BLaER1 treated with 17β-estradiol and CSF1 and Interleukin-3, amounts not matched to agents 10 nM and 100 nM (cell line): Measurements from ENCODE around the gene JMJD1C.
A peak's percentile ranks its signal among the peaks of the same experiment; 100 is the strongest.

Experiments
- H3K27ac ChIP-seq, 11 experiments: shearing (Covaris generic); formaldehyde crosslinking; 2 replicates each; pipeline ENCODE4 v1.8.1; 2022
- H3K27me3 ChIP-seq, 11 experiments: shearing (Covaris generic); formaldehyde crosslinking; 2 replicates each; pipeline ENCODE4 v1.8.1; 2022
- H3K36me3 ChIP-seq, 11 experiments: shearing (Covaris generic); formaldehyde crosslinking; 2 replicates each; pipeline ENCODE4 v1.8.1; 2022
- H3K4me1 ChIP-seq, 10 experiments: shearing (Covaris generic); formaldehyde crosslinking; 2 replicates each; pipeline ENCODE4 v1.8.1; 2022
- H3K4me2 ChIP-seq, 11 experiments: shearing (Covaris generic); formaldehyde crosslinking; 2 replicates each; pipeline ENCODE4 v1.8.1; 2022
- H3K4me3 ChIP-seq, 10 experiments: shearing (Covaris generic); formaldehyde crosslinking; 2 replicates each; pipeline ENCODE4 v1.8.1; 2022
- H3K9ac ChIP-seq, 11 experiments: shearing (Covaris generic); formaldehyde crosslinking; 2 replicates each; pipeline ENCODE4 v1.8.1; 2022
- H3K9me3 ChIP-seq, 11 experiments: shearing (Covaris generic); formaldehyde crosslinking; replicated peaks in 1 of 11; 2 replicates each; pipeline ENCODE4 v1.8.1; 2022
- H4K20me1 ChIP-seq, 11 experiments: shearing (Covaris generic); formaldehyde crosslinking; 2 replicates each; pipeline ENCODE4 v1.8.1; 2022
- Cebpa-rat ChIP-seq, 11 experiments: shearing (Covaris generic); IDR thresholded peaks; 2 replicates each; pipeline ENCODE4 v1.8.1; 2022

The JMJD1C gene

GRCh38 chr10:63221950-63222349 is 243.8 kb downstream of the JMJD1C start:
- H3K9ac ChIP-seq = 0 out of 22 replicates have a peak overlapping the region, but pooled peaks of 1 of the 11 experiments have one; percentile 26
- no peaks in the 10 kb centered on the region for H3K27me3 ChIP-seq
- no peak overlapping the region for H3K27ac ChIP-seq
- H3K4me2 ChIP-seq = peak overlapping the region in 2 of 11 experiments; percentile 12 to 22; a peak in 1 of 22 replicates
- no peak overlapping the region for H3K4me3 ChIP-seq
- H4K20me1 ChIP-seq = peaks cover 63 to 100% (median 88%) of the 10 kb centered on the region in 11 experiments; a peak in 21 of 22 replicates
- peaks cover 0 to 41% (median 18%) of the 10 kb centered on the region in 11 experiments; a peak in 16 of 22 replicates for H3K36me3 ChIP-seq
- peaks cover 9 to 65% (median 27%) of the 10 kb centered on the region in 10 experiments; a peak in 17 of 20 replicates for H3K4me1 ChIP-seq
- TF ChIP-seq Cebpa-rat (IDR thresholded peaks at IDR 0.05) = no peak
- H3K9me3 ChIP-seq = no peaks in the 10 kb centered on the region

- Histone ChIP-seq H3K9ac (no peak overlapping the region), H4K20me1 (peaks cover 48 to 97% (median 78%) of the 10 kb centered on the region in 11 experiments; a peak in 21 of 22 replicates), H3K9me3 (no peaks in the 10 kb centered on the region), H3K27ac (0 out of 22 replicates have a peak overlapping the region, but pooled peaks of 1 of the 11 experiments have one; percentile 3), H3K4me2 (peak overlapping the region in 5 of 11 experiments; percentile 17 to 62 (median 41); a peak in 8 of 22 replicates), H3K36me3 (peaks cover 13 to 48% (median 30%) of the 10 kb centered on the region in 11 experiments), H3K27me3 (no peaks in the 10 kb centered on the region), H3K4me1 (peaks cover 7 to 58% (median 27%) of the 10 kb centered on the region in 10 experiments; a peak in 17 of 20 replicates), H3K4me3 (no peak overlapping the region)
- TF ChIP-seq Cebpa-rat (IDR thresholded peaks at IDR 0.05) = no peak
These were observed 246.0 kb downstream of the JMJD1C start for GRCh38 chr10:63219749-63220148.

- Histone ChIP-seq H3K4me2 (peak overlapping the region in 4 of 11 experiments; percentile 2 to 72 (median 40); a peak in 6 of 22 replicates), H3K27me3 (no peaks in the 10 kb centered on the region), H4K20me1 (peaks cover 42 to 96% (median 70%) of the 10 kb centered on the region in 11 experiments; a peak in 21 of 22 replicates), H3K9me3 (peaks cover 0 to 4% (median 3%) of the 10 kb centered on the region in 11 experiments; a peak in 10 of 22 replicates), H3K27ac (peak overlapping the region in 1 of 11 experiments; percentile 25; a peak in 1 of 22 replicates), H3K4me3 (no peak overlapping the region), H3K36me3 (peaks cover 35 to 61% (median 50%) of the 10 kb centered on the region in 11 experiments), H3K4me1 (peaks cover 7 to 70% (median 32%) of the 10 kb centered on the region in 10 experiments; a peak in 17 of 20 replicates), H3K9ac (no peak overlapping the region; a peak in 1 of 22 replicates)
- no peak for TF ChIP-seq Cebpa-rat (IDR thresholded peaks at IDR 0.05)
These were observed 248.6 kb downstream of the JMJD1C start for GRCh38 chr10:63217120-63217605.

- Histone ChIP-seq H3K9me3 (peaks cover 0 to 10% (median 6%) of the 10 kb centered on the region in 11 experiments; a peak in 10 of 22 replicates), H3K9ac (no peak overlapping the region; a peak in 2 of 22 replicates), H3K36me3 (peaks cover 58 to 82% (median 69%) of the 10 kb centered on the region in 11 experiments), H3K27me3 (no peaks in the 10 kb centered on the region), H4K20me1 (peaks cover 35 to 96% (median 69%) of the 10 kb centered on the region in 11 experiments; a peak in 21 of 22 replicates), H3K4me2 (peak overlapping the region in 3 of 11 experiments; percentile 17 to 44 (median 42); a peak in 4 of 22 replicates), H3K27ac (no peak overlapping the region), H3K4me1 (peaks cover 0 to 54% (median 18%) of the 10 kb centered on the region in 10 experiments; a peak in 15 of 20 replicates), H3K4me3 (no peak overlapping the region)
- no peak for TF ChIP-seq Cebpa-rat (IDR thresholded peaks at IDR 0.05)
These were observed 251.2 kb downstream of the JMJD1C start for GRCh38 chr10:63214571-63214970.

DNA sequence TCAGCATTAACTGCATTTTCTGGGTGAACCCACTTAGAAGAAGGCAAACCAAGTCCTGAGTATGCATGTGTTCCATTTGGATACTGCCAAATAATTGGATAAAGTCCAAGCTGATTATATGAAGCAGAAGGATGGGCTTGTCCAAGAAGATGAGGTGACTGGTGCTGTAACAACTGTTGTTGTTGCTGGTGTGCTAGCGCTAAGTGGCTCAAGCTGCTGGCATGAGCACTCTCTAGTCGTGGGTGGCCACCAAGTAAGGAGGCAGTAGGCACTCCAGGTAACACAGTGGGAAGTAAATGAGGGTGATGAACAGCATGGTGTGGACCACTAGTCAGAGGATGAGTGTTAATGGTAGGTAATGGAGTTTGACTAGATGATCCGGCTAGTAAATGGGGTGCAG is 252.3 kb downstream of the JMJD1C start:
- H3K4me2 ChIP-seq = peak overlapping the region in 2 of 11 experiments; percentile 42 to 44; a peak in 3 of 22 replicates
- TF ChIP-seq Cebpa-rat (IDR thresholded peaks at IDR 0.05) = no peak
- H3K4me3 ChIP-seq = no peak overlapping the region
- no peak overlapping the region for H3K9ac ChIP-seq
- no peak overlapping the region for H3K27ac ChIP-seq
- H3K9me3 ChIP-seq = peaks cover 0 to 10% (median 6%) of the 10 kb centered on the region in 11 experiments; a peak in 10 of 22 replicates
- H3K4me1 ChIP-seq = peaks cover 0 to 50% (median 14%) of the 10 kb centered on the region in 10 experiments; a peak in 15 of 20 replicates
- peaks cover 65 to 85% (median 78%) of the 10 kb centered on the region in 11 experiments for H3K36me3 ChIP-seq
- H3K27me3 ChIP-seq = no peaks in the 10 kb centered on the region
- peaks cover 27 to 96% (median 67%) of the 10 kb centered on the region in 11 experiments; a peak in 21 of 22 replicates for H4K20me1 ChIP-seq

- H3K27ac ChIP-seq = no peak overlapping the region
- H3K9me3 ChIP-seq = peaks cover 0 to 10% (median 6%) of the 10 kb centered on the region in 11 experiments; a peak in 10 of 22 replicates
- peaks cover 79 to 100% (median 93%) of the 10 kb centered on the region in 11 experiments for H3K36me3 ChIP-seq
- H3K4me3 ChIP-seq = no peak overlapping the region
- peaks cover 13 to 60% (median 34%) of the 10 kb centered on the region in 10 experiments; a peak in 19 of 20 replicates for H3K4me1 ChIP-seq
- no peak for TF ChIP-seq Cebpa-rat (IDR thresholded peaks at IDR 0.05)
- H3K27me3 ChIP-seq = no peaks in the 10 kb centered on the region
- no peak overlapping the region for H3K9ac ChIP-seq
- H3K4me2 ChIP-seq = peak overlapping the region in 1 of 11 experiments; percentile 6; a peak in 1 of 22 replicates
- peaks cover 19 to 99% (median 76%) of the 10 kb centered on the region in 11 experiments; a peak in 20 of 22 replicates for H4K20me1 ChIP-seq
These were observed 255.1 kb downstream of the JMJD1C start for GRCh38 chr10:63210611-63211196.

DNA sequence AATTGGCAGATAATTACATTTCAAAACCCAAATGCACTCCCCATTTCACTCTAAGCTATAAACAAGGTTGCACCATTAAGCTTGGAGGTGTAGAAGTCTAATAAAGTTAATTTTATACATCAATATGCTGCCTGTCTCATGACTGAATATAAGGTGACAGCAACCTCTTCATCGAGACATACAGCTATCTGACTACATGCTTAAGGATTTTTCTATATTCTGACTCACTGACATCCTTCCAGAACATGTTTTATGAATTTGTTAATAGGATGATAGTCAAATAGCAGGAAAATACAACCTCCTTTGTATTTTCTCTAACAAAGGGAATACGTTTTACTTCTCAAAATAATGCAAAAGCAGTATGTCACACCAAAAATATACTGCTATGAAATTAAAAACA is 256.1 kb downstream of the JMJD1C start:
- Histone ChIP-seq H3K27ac (no peak overlapping the region), H4K20me1 (peaks cover 20 to 100% (median 79%) of the 10 kb centered on the region in 11 experiments; a peak in 20 of 22 replicates), H3K4me1 (peaks cover 13 to 67% (median 39%) of the 10 kb centered on the region in 10 experiments; a peak in 19 of 20 replicates), H3K27me3 (no peaks in the 10 kb centered on the region), H3K9ac (no peak overlapping the region), H3K4me3 (no peak overlapping the region), H3K4me2 (no peak overlapping the region), H3K36me3 (peaks cover 77 to 100% (median 93%) of the 10 kb centered on the region in 11 experiments), H3K9me3 (peaks cover 0 to 10% (median 6%) of the 10 kb centered on the region in 11 experiments; a peak in 10 of 22 replicates)
- TF ChIP-seq Cebpa-rat (IDR thresholded peaks at IDR 0.05) = no peak

DNA sequence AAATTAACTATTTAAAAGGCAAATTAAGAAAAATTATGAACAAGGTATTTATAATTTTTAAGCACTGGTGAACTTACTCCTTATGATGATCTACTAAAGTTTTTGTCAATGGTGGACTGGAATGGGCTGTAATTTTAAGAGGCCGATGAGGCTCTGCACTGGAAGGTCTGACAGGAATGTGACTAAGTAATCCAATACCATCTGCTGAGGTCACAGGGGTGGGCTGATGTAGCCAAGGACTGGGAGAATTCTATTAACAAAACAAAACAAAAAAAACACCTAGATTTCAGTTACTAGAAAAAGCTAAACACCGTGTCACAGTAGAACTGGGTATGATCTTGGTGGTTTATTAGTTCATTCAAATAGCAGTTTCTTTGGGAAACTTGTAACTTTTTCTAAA is 256.8 kb downstream of the JMJD1C start:
- Histone ChIP-seq H3K9ac (no peak overlapping the region), H3K9me3 (peaks cover 0 to 10% (median 6%) of the 10 kb centered on the region in 11 experiments; a peak in 10 of 22 replicates), H3K4me1 (peaks cover 13 to 61% (median 36%) of the 10 kb centered on the region in 10 experiments; a peak in 19 of 20 replicates), H3K4me3 (no peak overlapping the region), H3K27ac (no peak overlapping the region), H4K20me1 (peaks cover 22 to 100% (median 79%) of the 10 kb centered on the region in 11 experiments; a peak in 20 of 22 replicates), H3K27me3 (no peaks in the 10 kb centered on the region), H3K4me2 (peak overlapping the region in 1 of 11 experiments; percentile 30; a peak in 1 of 22 replicates), H3K36me3 (peaks cover 77 to 100% (median 93%) of the 10 kb centered on the region in 11 experiments)
- no peak for TF ChIP-seq Cebpa-rat (IDR thresholded peaks at IDR 0.05)
